Measurements from ENCODE around the gene CELSR1.
"Not testable (repeated sequence)": the region's sequence is repeated elsewhere in the genome, so short reads cannot be mapped to it uniquely, and the experiment has no call there.

The CELSR1 gene

DNA sequence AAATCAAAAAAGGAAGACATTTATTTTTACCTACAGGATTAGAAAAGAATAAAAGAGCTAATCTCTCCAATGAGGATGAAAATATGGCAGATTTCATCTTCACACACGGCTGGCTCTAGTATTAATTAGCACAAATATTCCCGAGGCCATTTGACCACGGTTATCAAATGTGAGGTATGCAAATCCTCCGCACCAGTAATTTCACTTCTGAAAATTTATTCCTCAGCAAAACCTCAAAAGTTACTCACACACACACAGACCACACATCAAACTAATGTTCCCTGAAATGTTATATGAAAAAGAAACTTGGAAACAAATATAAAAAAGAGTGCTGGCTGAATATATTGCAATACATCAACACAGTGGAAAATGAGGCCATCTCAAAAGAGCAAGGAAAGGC lies 32.8 kb downstream of the CELSR1 start:
- DNase-seq = no peak
- no peaks in the 10 kb centered on the region for H3K36me3 ChIP-seq (replicated peaks)
- H3K27me3 ChIP-seq (replicated peaks) = no peaks in the 10 kb centered on the region
- no peak overlapping the region for H3K4me3 ChIP-seq (ENCODE audit: low read depth, low read length)
- H3K27ac ChIP-seq = no peak overlapping the region
- no peak for TF ChIP-seq CTCF (IDR thresholded peaks at IDR 0.05; ENCODE audit: low read depth, low read length, missing control alignments)
- in situ Hi-C loops (cut with HindIII; ENCODE audit: low pct_ligation_motif_present, low sequenced_read_pairs) = no loop called here

- H3K27ac ChIP-seq = no peak overlapping the region
- H3K4me3 ChIP-seq (ENCODE audit: low read depth, low read length) = no peak overlapping the region
- in situ Hi-C loops (cut with HindIII; ENCODE audit: low pct_ligation_motif_present, low sequenced_read_pairs) = no loop called here
- DNase-seq = no peak
- no peak for TF ChIP-seq CTCF (IDR thresholded peaks at IDR 0.05; ENCODE audit: low read depth, low read length, missing control alignments)
- H3K36me3 ChIP-seq (replicated peaks) = no peaks in the 10 kb centered on the region
- no peaks in the 10 kb centered on the region for H3K27me3 ChIP-seq (replicated peaks)
Observed at GRCh38 chr22:46502440-46503175, 34.8 kb downstream of the CELSR1 start.

GRCh38 chr22:46501701-46502100 lies 35.7 kb downstream of the CELSR1 start:
- Histone ChIP-seq H3K4me3 (ENCODE audit: low read depth, low read length) (no peak overlapping the region), H3K27me3 (replicated peaks) (no peaks in the 10 kb centered on the region), H3K27ac (peak overlapping the region; percentile 54), H3K36me3 (replicated peaks) (no peaks in the 10 kb centered on the region)
- DNase-seq = peak; percentile 59
- in situ Hi-C loops (cut with HindIII; ENCODE audit: low pct_ligation_motif_present, low sequenced_read_pairs) = no loop called here
- no peak for TF ChIP-seq CTCF (IDR thresholded peaks at IDR 0.05; ENCODE audit: low read depth, low read length, missing control alignments)

DNA sequence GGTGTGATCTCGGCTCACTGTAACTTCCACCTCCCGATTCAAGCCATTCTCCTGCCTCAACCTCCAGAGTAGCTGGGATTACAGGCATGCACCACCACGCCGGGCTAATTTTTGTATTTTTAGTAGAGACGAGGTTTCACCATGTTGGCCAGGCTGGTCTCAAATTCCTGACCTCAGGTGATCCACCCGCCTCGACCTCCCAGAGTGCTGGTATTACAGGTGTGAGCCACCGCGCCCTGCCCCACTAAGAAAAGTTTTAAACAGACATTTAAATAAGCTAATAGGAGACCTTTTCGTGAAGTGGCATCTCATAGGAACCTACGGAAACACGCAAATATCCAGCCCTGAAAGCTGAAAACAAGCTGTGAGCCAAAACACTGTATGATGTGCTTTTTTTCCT lies 36.2 kb downstream of the CELSR1 start:
- H3K4me3 ChIP-seq (ENCODE audit: low read depth, low read length); H3K27me3 ChIP-seq (replicated peaks); in situ Hi-C loops (cut with HindIII; ENCODE audit: low pct_ligation_motif_present, low sequenced_read_pairs); H3K36me3 ChIP-seq (replicated peaks): not testable (repeated sequence)
- DNase-seq = peak; percentile 6
- peak overlapping the region; percentile 54 for H3K27ac ChIP-seq

- Histone ChIP-seq H3K36me3 (replicated peaks) (no peaks in the 10 kb centered on the region), H3K4me3 (ENCODE audit: low read depth, low read length) (no peak overlapping the region), H3K27ac (no peak overlapping the region), H3K27me3 (replicated peaks) (no peaks in the 10 kb centered on the region)
- no peak for DNase-seq
- no peak for TF ChIP-seq CTCF (IDR thresholded peaks at IDR 0.05; ENCODE audit: low read depth, low read length, missing control alignments)
- in situ Hi-C loops (cut with HindIII; ENCODE audit: low pct_ligation_motif_present, low sequenced_read_pairs) = no loop called here
Observed at GRCh38 chr22:46500201-46500600, 37.2 kb downstream of the CELSR1 start.

GRCh38 chr22:46499805-46500189 lies 37.6 kb downstream of the CELSR1 start:
- Histone ChIP-seq H3K36me3 (replicated peaks) (no peaks in the 10 kb centered on the region), H3K27me3 (replicated peaks) (no peaks in the 10 kb centered on the region), H3K27ac (no peak overlapping the region), H3K4me3 (ENCODE audit: low read depth, low read length) (no peak overlapping the region)
- TF ChIP-seq CTCF (IDR thresholded peaks at IDR 0.05; ENCODE audit: low read depth, low read length, missing control alignments) = no peak
- DNase-seq = no peak
- in situ Hi-C loops (cut with HindIII; ENCODE audit: low pct_ligation_motif_present, low sequenced_read_pairs) = loop anchor here (25.0 kb wide), 1 partner anchor 162 kb away; the partner anchor contains the start of gene TRMU

Measured in brain microvascular endothelial cell (primary cell).